NCI-H1105 treated with DMSO at 0.1 percent for 48 hours (cell line): ENCODE measurements around the gene HLA-DQA2.
"Not testable (repeated sequence)": the region's sequence is repeated elsewhere in the genome, so short reads cannot be mapped to it uniquely, and the experiment has no call there.

ENCODE experiments used
- DNase-seq: peaks from one replicate; lab custom pipeline; 2025; lab: John Stamatoyannopoulos, UW

HLA-DQA2 gene

GRCh38 chr6:32741031-32741960, at the start of gene HLA-DQA2:
Gene HLA-DQA2 (plus strand): TSS chr6:32741391. CDS start chr6:32741444, 53 bp downstream.
- DNase-seq: no peak

GRCh38 chr6:32692019-32692418, 49.2 kb upstream of the HLA-DQA2 start:
- no peak for DNase-seq

GRCh38 chr6:32697031-32697430, 44.2 kb upstream of the HLA-DQA2 start:
- no peak for DNase-seq

- peak; percentile 59 for DNase-seq
Observed at GRCh38 chr6:32700391-32701040, 40.7 kb upstream of the HLA-DQA2 start.

GRCh38 chr6:32703347-32703746, 37.8 kb upstream of the HLA-DQA2 start:
- no peak for DNase-seq

- not testable (repeated sequence) for DNase-seq
Observed at GRCh38 chr6:32705164-32705563, 36.0 kb upstream of the HLA-DQA2 start.

- DNase-seq: no peak
Observed at GRCh38 chr6:32709625-32710024, 31.6 kb upstream of the HLA-DQA2 start.

GRCh38 chr6:32713241-32713640, 27.9 kb upstream of the HLA-DQA2 start:
- no peak for DNase-seq

- DNase-seq: no peak
Observed at GRCh38 chr6:32716396-32716795, 24.8 kb upstream of the HLA-DQA2 start.

- no peak for DNase-seq
Observed at GRCh38 chr6:32718879-32719278, 22.3 kb upstream of the HLA-DQA2 start.

- DNase-seq: no peak
Observed at GRCh38 chr6:32738126-32738525, 3.1 kb upstream of the HLA-DQA2 start.

- no peak for DNase-seq
Observed at GRCh38 chr6:32742374-32742773, 1.2 kb downstream of the HLA-DQA2 start.

- no peak for DNase-seq
Observed at GRCh38 chr6:32744776-32745175, 3.6 kb downstream of the HLA-DQA2 start.

GRCh38 chr6:32745649-32746048, 4.5 kb downstream of the HLA-DQA2 start:
- DNase-seq: not testable (repeated sequence)

- DNase-seq: no peak
Observed at GRCh38 chr6:32752580-32752979, 11.4 kb downstream of the HLA-DQA2 start.

- DNase-seq: no peak
Observed at GRCh38 chr6:32759669-32760068, 18.5 kb downstream of the HLA-DQA2 start.

GRCh38 chr6:32761072-32761471, 19.9 kb downstream of the HLA-DQA2 start:
- no peak for DNase-seq

GRCh38 chr6:32761548-32761947, 20.4 kb downstream of the HLA-DQA2 start:
- DNase-seq: no peak

GRCh38 chr6:32763421-32763820, 22.2 kb downstream of the HLA-DQA2 start, which contains the start of gene HLA-DQB2:
Gene HLA-DQB2 (minus strand): TSS chr6:32763532. CDS start chr6:32763470, 62 bp downstream.
- DNase-seq: no peak

GRCh38 chr6:32764048-32764447, 22.9 kb downstream of the HLA-DQA2 start:
- no peak for DNase-seq

GRCh38 chr6:32772656-32773055, 31.5 kb downstream of the HLA-DQA2 start:
- DNase-seq: no peak

GRCh38 chr6:32774426-32774825, 33.2 kb downstream of the HLA-DQA2 start:
- DNase-seq: no peak

- DNase-seq: no peak
Observed at GRCh38 chr6:32775071-32775470, 33.9 kb downstream of the HLA-DQA2 start.
